ENCODE results near the gene RAB41.
A peak's percentile ranks its signal among the peaks of the same experiment; 100 is the strongest.
"Not testable (repeated sequence)": the region's sequence is repeated elsewhere in the genome, so short reads cannot be mapped to it uniquely, and the experiment has no call there.

The RAB41 gene

GRCh38 chrX:70281951-70282350 lies at the start of gene RAB41:
Gene RAB41 (plus strand): TSS chrX:70282172. CDS start chrX:70282218, 46 bp downstream.
- H3K27ac ChIP-seq, result no peak within 1 kb of the TSS
- no peak for TF ChIP-seq CTCF (conservative IDR thresholded peaks at IDR 0.05)

GRCh38 chrX:70234355-70234754 lies 47.6 kb upstream of the RAB41 start, which contains the start of gene AWAT1:
Gene AWAT1 (plus strand): TSS chrX:70234655. CDS start chrX:70234696, 41 bp downstream.
- H3K27ac ChIP-seq, result no peak within 1 kb of the TSS
- no peak for TF ChIP-seq CTCF (conservative IDR thresholded peaks at IDR 0.05)

- no peak overlapping the region for H3K27ac ChIP-seq
- TF ChIP-seq CTCF (conservative IDR thresholded peaks at IDR 0.05), result no peak
Measured at GRCh38 chrX:70240751-70241150, 41.2 kb upstream of the RAB41 start.

- TF ChIP-seq CTCF (conservative IDR thresholded peaks at IDR 0.05), result no peak
Measured at GRCh38 chrX:70241501-70241900, 40.5 kb upstream of the RAB41 start.

GRCh38 chrX:70243601-70244000 lies 38.4 kb upstream of the RAB41 start:
- not testable (repeated sequence) for H3K27ac ChIP-seq

More at GRCh38 chrX:70241501-70241900, 40.5 kb upstream of the RAB41 start:
- H3K27ac ChIP-seq, result no peak overlapping the region

GRCh38 chrX:70244881-70245280 lies 37.1 kb upstream of the RAB41 start:
- H3K27ac ChIP-seq, result no peak overlapping the region
- TF ChIP-seq CTCF (conservative IDR thresholded peaks at IDR 0.05), result no peak

- no peak for TF ChIP-seq CTCF (conservative IDR thresholded peaks at IDR 0.05)
- peak overlapping the region; percentile 41 for H3K27ac ChIP-seq
Measured at GRCh38 chrX:70247252-70247651, 34.7 kb upstream of the RAB41 start.

GRCh38 chrX:70252491-70252890 lies 29.5 kb upstream of the RAB41 start:
- no peak for TF ChIP-seq CTCF (conservative IDR thresholded peaks at IDR 0.05)
- H3K27ac ChIP-seq, result no peak overlapping the region
